ENCODE data around the gene DOCK6.

DNA sequence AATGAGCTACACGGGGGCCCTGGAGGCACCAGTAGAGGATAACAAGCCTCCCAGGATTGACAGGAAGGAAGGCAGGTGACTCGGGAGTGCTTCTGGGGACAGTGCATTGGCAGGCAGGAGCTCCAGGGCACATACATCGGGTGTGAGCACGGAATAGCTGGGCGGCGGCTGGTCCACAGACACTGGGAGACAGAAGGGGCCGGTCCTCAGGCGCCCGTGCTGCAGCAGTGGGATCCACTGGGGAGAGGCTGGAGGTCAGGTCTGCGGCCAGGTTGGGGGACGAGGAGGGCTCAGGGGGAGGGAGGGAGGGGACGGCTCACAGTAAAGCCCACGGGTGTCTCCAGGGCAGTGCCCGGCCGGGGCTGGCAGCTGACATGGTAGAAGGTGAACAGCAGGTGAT lies 25.0 kb downstream of the DOCK6 start:
- TF ChIP-seq, protein P1, sequence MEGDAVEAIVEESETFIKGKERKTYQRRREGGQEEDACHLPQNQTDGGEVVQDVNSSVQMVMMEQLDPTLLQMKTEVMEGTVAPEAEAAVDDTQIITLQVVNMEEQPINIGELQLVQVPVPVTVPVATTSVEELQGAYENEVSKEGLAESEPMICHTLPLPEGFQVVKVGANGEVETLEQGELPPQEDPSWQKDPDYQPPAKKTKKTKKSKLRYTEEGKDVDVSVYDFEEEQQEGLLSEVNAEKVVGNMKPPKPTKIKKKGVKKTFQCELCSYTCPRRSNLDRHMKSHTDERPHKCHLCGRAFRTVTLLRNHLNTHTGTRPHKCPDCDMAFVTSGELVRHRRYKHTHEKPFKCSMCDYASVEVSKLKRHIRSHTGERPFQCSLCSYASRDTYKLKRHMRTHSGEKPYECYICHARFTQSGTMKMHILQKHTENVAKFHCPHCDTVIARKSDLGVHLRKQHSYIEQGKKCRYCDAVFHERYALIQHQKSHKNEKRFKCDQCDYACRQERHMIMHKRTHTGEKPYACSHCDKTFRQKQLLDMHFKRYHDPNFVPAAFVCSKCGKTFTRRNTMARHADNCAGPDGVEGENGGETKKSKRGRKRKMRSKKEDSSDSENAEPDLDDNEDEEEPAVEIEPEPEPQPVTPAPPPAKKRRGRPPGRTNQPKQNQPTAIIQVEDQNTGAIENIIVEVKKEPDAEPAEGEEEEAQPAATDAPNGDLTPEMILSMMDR (tag by site-specific recombination; IDR thresholded peaks at IDR 0.05), result no peak
- TF ChIP-seq ZNF561 (tag by site-specific recombination; IDR thresholded peaks at IDR 0.05; ENCODE audit: borderline replicate concordance), result no peak
- TF ChIP-seq ZNF114 (tag by site-specific recombination; IDR thresholded peaks at IDR 0.05), result no peak
- TF ChIP-seq, protein P2, sequence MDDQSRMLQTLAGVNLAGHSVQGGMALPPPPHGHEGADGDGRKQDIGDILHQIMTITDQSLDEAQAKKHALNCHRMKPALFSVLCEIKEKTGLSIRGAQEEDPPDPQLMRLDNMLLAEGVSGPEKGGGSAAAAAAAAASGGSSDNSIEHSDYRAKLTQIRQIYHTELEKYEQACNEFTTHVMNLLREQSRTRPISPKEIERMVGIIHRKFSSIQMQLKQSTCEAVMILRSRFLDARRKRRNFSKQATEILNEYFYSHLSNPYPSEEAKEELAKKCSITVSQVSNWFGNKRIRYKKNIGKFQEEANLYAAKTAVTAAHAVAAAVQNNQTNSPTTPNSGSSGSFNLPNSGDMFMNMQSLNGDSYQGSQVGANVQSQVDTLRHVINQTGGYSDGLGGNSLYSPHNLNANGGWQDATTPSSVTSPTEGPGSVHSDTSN (CRISPR knock-in tag; IDR thresholded peaks at IDR 0.05), result no peak
- TF ChIP-seq SP7 (tag by site-specific recombination; IDR thresholded peaks at IDR 0.05), result no peak
- no peak for TF ChIP-seq ZNF621 (tag by site-specific recombination; IDR thresholded peaks at IDR 0.05)
- TF ChIP-seq, protein P3, sequence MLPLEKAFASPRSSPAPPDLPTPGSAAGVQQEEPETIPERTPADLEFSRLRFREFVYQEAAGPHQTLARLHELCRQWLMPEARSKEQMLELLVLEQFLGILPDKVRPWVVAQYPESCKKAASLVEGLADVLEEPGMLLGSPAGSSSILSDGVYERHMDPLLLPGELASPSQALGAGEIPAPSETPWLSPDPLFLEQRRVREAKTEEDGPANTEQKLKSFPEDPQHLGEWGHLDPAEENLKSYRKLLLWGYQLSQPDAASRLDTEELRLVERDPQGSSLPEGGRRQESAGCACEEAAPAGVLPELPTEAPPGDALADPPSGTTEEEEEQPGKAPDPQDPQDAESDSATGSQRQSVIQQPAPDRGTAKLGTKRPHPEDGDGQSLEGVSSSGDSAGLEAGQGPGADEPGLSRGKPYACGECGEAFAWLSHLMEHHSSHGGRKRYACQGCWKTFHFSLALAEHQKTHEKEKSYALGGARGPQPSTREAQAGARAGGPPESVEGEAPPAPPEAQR (tag by site-specific recombination; IDR thresholded peaks at IDR 0.05), result no peak
- TF ChIP-seq, protein P4, sequence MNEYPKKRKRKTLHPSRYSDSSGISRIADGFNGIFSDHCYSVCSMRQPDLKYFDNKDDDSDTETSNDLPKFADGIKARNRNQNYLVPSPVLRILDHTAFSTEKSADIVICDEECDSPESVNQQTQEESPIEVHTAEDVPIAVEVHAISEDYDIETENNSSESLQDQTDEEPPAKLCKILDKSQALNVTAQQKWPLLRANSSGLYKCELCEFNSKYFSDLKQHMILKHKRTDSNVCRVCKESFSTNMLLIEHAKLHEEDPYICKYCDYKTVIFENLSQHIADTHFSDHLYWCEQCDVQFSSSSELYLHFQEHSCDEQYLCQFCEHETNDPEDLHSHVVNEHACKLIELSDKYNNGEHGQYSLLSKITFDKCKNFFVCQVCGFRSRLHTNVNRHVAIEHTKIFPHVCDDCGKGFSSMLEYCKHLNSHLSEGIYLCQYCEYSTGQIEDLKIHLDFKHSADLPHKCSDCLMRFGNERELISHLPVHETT (tag by site-specific recombination; IDR thresholded peaks at IDR 0.05), result no peak
